GM19043 (cell line): ENCODE results near the gene PCDHGA1.

Experiments used
- ATAC-seq: cut with Tn5 transposase; IDR thresholded peaks from one replicate; pipeline ENCODE4 v1.9.1; 2021; ENCODE audit warnings: low read depth; ENCODE audit not compliant: unreplicated experiment

Gene PCDHGA1

GRCh38 chr5:141524604-141525597, 194.6 kb downstream of the PCDHGA1 start:
- ATAC-seq, result peak; percentile 59

- ATAC-seq, result no peak
These were observed 195.3 kb downstream of the PCDHGA1 start for GRCh38 chr5:141525653-141526052.

- ATAC-seq, result no peak
These were observed 197.1 kb downstream of the PCDHGA1 start for GRCh38 chr5:141527426-141527825.

GRCh38 chr5:141528291-141528984, 198.1 kb downstream of the PCDHGA1 start:
- no peak for ATAC-seq

GRCh38 chr5:141529002-141529401, 198.7 kb downstream of the PCDHGA1 start:
- peak; percentile 45 for ATAC-seq

- ATAC-seq, result no peak
These were observed 199.6 kb downstream of the PCDHGA1 start for GRCh38 chr5:141529873-141530272.

- no peak for ATAC-seq
These were observed 202.4 kb downstream of the PCDHGA1 start for GRCh38 chr5:141532726-141533125.

- ATAC-seq, result no peak
These were observed 203.6 kb downstream of the PCDHGA1 start for GRCh38 chr5:141533897-141534296.

GRCh38 chr5:141534492-141535213, 204.3 kb downstream of the PCDHGA1 start:
- ATAC-seq, result no peak

- no peak for ATAC-seq
These were observed 212.7 kb downstream of the PCDHGA1 start for GRCh38 chr5:141543053-141543452.

GRCh38 chr5:141547488-141547887, 217.2 kb downstream of the PCDHGA1 start:
- no peak for ATAC-seq

- ATAC-seq, result no peak
These were observed 217.6 kb downstream of the PCDHGA1 start for GRCh38 chr5:141547921-141548320.

GRCh38 chr5:141557681-141558136, 227.4 kb downstream of the PCDHGA1 start:
- ATAC-seq, result no peak

GRCh38 chr5:141558150-141558549, 227.8 kb downstream of the PCDHGA1 start:
- no peak for ATAC-seq

GRCh38 chr5:141559461-141559860, 229.1 kb downstream of the PCDHGA1 start:
- no peak for ATAC-seq

GRCh38 chr5:141560151-141560550, 229.8 kb downstream of the PCDHGA1 start:
- no peak for ATAC-seq

GRCh38 chr5:141560725-141561483, 230.6 kb downstream of the PCDHGA1 start:
- no peak for ATAC-seq
